Skin of body (tissue), 2 donors: ENCODE results near the gene PTPRN2. TPM values are rescaled to one million over a fixed set of nuclear protein-coding genes. Genes with fewer than 3 reads are reported as not detected.
A peak's percentile ranks its signal among the peaks of the same experiment; 100 is the strongest.

ENCODE experiments used
- DNase-seq: peaks from one replicate; lab custom pipeline; 2025; lab: John Stamatoyannopoulos, UW
- total RNA-seq: library from RNA; depleted of rRNA; stranded (reverse); fragments of >200 nt; gene quantifications from one replicate; pipeline ENCODE4 v1.2.3, GENCODE V29; 2014

Gene PTPRN2
- total RNA-seq, 1 donor from 2014 or later = 0.99 TPM

DNA sequence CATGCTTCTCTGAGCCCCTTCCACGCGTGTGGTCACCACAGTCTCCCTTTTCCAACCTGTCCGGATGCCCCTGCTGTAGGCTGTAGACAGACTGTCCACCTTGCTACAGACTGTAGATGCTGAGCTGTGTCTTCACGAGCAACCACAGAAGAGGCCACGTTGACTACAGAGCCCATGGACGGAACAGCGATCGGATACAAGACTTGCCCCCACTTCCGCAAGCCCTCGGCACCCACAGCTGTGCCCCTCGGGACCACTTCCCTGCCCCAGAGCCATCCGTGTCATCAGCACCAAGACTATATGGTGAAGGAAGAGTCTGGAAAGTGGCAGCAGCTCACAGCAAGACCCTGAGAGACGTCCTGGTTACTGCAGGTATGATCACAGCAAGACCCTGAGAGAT is 759.4 kb downstream of the PTPRN2 start:
- no peak for DNase-seq

GRCh38 chr7:157827863-157828160 is 759.8 kb downstream of the PTPRN2 start:
- no peak for DNase-seq

GRCh38 chr7:157827045-157827862 is 760.4 kb downstream of the PTPRN2 start:
- DNase-seq = no peak

DNA sequence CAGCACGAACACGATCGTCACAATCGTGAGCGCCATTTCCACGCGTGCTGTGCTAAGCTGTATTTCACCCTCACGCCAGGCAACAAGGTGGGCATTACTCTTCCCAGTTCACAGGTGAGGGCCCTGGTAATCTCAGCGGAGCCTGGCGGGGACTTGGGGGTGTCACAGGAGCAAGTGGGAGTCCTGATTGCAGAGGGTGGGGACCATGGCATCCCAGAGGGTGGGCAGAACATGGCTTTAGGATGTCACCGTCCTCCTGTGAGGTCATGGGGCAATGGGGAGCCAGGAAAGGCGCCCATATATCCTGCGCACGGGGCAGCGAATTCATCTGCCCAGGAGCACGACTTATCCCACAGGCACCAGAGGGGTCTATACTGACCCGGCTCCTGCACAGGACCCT is 761.1 kb downstream of the PTPRN2 start:
- no peak for DNase-seq

DNA sequence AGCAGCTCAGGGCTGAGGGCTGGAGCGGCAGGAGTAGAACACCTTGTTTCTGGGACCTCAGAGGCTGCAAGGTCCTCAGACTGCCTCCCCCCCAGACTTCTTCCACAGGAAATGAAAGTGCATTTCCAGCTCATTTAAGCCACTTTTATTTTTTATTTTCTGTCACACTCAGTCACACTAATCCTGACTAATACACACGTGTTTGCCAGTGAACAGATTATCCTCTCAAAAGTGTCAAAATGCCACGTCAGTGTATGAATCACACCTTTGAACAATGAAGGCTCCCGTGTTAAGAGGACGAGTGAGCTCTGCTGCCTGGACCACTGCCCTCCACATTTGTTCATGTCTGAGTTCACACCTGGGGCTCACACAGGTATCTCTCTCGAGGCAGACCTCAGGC is 762.3 kb downstream of the PTPRN2 start:
- no peak for DNase-seq

DNA sequence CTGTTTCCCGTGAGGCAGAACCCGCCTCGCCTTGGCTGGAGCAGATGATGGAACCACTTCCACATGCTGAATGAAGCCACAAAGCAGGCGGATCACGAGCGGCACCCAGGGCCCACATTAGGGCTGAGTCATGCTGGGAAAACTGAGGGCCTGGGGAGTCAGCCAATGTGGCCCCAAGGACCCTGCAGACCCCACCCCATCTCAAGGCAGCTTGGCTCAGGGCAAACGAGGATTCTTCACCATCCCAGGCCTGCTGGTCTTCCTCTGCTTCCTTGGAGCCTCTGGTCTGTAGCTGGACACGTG is 762.9 kb downstream of the PTPRN2 start:
- no peak for DNase-seq

- no peak for DNase-seq
Observed at GRCh38 chr7:157824011-157824818, 763.4 kb downstream of the PTPRN2 start.

- DNase-seq = no peak
Observed at GRCh38 chr7:157822688-157823031, 765.0 kb downstream of the PTPRN2 start.

DNA sequence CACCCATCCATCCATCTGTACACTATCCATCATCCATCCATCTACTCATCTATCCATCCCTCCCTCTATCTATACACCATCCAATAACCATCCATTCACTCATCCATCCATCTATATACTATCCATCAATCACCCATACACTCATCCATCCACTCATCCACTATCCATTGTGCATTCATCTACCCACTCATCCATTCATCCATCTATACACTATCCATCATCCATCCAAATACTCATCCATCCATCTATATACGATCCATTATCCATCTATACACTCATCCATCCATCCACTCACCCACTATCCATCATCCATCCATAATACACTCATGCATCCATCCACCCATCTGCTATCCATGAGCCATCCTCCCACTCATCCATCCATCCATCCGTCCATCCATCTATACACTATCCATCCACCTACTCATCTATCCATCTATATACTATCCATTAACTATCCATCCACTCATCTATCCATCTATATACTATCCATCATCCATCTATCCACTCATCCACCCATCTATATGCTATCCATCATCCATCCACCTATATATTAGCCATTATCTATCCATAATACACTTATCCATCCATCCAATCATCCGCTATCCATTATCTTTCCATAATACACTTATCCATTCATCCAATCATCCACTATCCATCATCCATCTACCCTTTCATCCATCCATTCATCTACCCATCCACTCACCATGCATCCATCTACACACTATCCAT is 765.5 kb downstream of the PTPRN2 start:
- no peak for DNase-seq

GRCh38 chr7:157820796-157821195 is 766.8 kb downstream of the PTPRN2 start:
- DNase-seq = no peak

GRCh38 chr7:157819455-157819807 is 768.2 kb downstream of the PTPRN2 start:
- DNase-seq = no peak

- DNase-seq = no peak
Observed at GRCh38 chr7:157818701-157819454, 768.7 kb downstream of the PTPRN2 start.

- DNase-seq = no peak
Observed at GRCh38 chr7:157817944-157818700, 769.5 kb downstream of the PTPRN2 start.

DNA sequence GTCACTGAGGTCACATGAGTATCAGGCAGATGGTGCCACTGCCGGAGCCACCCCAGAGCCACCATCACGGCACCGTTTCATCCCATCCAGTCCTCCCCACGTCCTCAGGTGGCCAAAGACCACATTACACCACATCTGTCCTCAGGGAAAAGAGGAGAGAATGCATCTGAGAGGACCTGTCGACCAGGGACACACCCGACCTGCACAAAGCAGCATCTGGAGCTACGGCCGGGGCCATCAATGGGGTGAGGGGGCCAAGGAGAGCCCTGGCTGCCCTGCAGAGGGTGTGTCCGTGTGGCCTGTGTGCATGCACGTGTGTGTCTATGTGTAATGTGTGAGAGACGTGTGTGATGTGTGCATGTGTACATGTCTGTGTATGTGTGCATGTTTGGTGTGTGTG is 770.2 kb downstream of the PTPRN2 start:
- DNase-seq = no peak

DNA sequence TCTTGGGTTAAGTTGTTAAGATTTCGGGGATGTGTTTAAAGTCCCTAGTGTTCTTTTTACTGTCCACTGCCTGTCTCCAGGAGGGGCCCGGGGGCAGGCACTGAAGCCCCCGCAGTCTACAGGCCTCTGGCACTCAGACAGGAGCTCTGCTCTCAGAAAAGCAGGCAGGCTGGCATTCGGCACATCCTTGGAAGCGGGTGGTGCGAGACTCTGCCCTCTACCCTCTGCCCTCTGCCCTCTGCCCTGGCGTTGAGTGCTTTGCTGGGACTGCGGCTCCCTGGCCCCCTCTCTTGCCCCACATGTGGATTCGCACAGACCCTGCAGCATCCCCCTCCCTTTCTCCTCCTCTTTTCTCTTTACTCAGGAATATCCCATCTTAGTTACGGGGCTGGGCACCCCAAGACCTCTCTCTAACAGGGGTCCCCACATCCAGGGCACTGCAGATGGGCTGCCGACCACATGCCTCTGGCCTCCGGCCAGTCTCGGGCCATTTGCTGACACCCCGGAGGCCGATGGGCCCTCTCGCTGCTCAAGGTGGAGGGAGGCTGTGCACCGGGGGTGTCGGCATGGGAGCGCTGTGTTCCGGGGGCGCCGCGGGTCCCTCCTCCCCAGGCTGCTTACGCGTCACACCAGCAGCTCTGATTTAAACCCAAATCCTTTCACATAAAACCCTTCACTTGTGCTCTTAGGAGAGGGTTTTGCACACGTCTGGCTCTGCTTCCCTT is 770.9 kb downstream of the PTPRN2 start:
- no peak for DNase-seq

DNA sequence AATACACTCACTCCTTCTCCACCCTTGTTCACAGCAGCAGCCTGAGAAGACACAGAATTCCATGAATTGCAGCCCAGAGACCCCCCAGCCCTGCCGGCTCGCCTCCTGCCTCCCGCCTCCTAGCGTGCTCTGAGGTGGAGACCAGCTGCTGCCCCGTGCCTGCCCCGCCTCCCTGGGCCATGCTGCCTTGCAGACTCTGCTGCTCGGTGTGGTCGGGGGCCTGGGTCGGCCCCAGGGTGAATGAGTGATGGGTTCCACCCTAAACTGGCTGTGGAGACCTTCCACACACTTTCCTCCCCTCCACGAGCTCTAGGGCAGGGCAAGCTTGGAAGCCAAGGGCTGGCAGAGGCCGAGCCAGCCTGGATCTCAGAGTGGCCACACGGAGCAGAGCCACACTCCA is 771.5 kb downstream of the PTPRN2 start:
- DNase-seq = no peak

- peak; percentile 38 for DNase-seq
Observed at GRCh38 chr7:157815706-157816022, 772.0 kb downstream of the PTPRN2 start.

GRCh38 chr7:157814931-157815705 is 772.5 kb downstream of the PTPRN2 start:
- no peak for DNase-seq

- no peak for DNase-seq
Observed at GRCh38 chr7:157813741-157814661, 773.6 kb downstream of the PTPRN2 start.
